Uterus (tissue), 4 donors: ENCODE measurements around the gene ETS1. TPM values are rescaled to one million over a fixed set of nuclear protein-coding genes. Genes with fewer than 3 reads are reported as not detected.
A peak's percentile ranks its signal among the peaks of the same experiment; 100 is the strongest.

Experiments
- DNase-seq, 2 donors: peaks; one replicate each; pipeline ENCODE4 v3.0.0-alpha.2; 2019 to 2020
- H3K27ac ChIP-seq, 2 donors: fragments of 200-600 bp; sonication (generic); 1 replicate in 1 of 2; 2 replicates in 1 of 2; pipeline ENCODE4 v1.5.1; 2016 to 2018
- H3K27me3 ChIP-seq, 2 donors: fragments of 200-600 bp; sonication (generic); one replicate each; pipeline ENCODE4 v1.5.1; 2018 to 2019; ENCODE audit warnings: control low read depth in 1 of 2
- H3K36me3 ChIP-seq, 2 donors: fragments of 200-600 bp; sonication (generic); one replicate each; pipeline ENCODE4 v1.5.1; 2019; ENCODE audit warnings: control low read depth in 1 of 2
- H3K4me1 ChIP-seq, 2 donors: fragments of 200-600 bp; sonication (generic); one replicate each; pipeline ENCODE4 v1.5.1; 2018 to 2019; ENCODE audit warnings: control low read depth in 1 of 2
- H3K4me3 ChIP-seq, 2 donors: fragments of 200-600 bp; sonication (generic); 1 replicate in 1 of 2; 2 replicates in 1 of 2; pipeline ENCODE4 v1.5.1; 2018 to 2019; ENCODE audit warnings: mild to moderate bottlenecking in 1 of 2
- H3K9me3 ChIP-seq, 2 donors: fragments of 200-600 bp; sonication (generic); one replicate each; pipeline ENCODE4 v1.5.1; 2019; ENCODE audit warnings: control low read depth in 1 of 2
- POLR2A ChIP-seq, 2 donors: fragments of 450-650 bp; IDR thresholded peaks; one replicate each; pipeline ENCODE4 v1.6.1; 2016; ENCODE audit warnings: antibody characterized with exemption in 2 of 2, mild to moderate bottlenecking in 1 of 2, moderate library complexity in 1 of 2
- intact Hi-C: fragments of 100-400 bp; cut with DNase I; formaldehyde crosslinking; loops from one replicate; pipeline ENCODE4 v1.15.1; 2023; ENCODE audit warnings: low total_unique reads
- total RNA-seq, 4 donors: library from RNA; depleted of rRNA in 3 of 4; stranded (reverse); fragments of >200 nt in 3 of 4; gene quantifications; one replicate each; pipeline versions ENCODE4 v1.1.0 to v1.2.4, GENCODE V29; 2014 to 2023
- TF ChIP-seq, protein P1 (sequence below), 4 experiments: fragments of 200-600 bp in 2 of 4; fragments of 450-650 bp in 2 of 4; sonication (generic) in 2 of 4; IDR thresholded peaks; one replicate each; pipeline ENCODE4 v1.5.1; 2016 to 2019; ENCODE audit warnings: antibody characterized with exemption in 4 of 4, mild to moderate bottlenecking in 2 of 4, moderate library complexity in 1 of 4
- donor health status: DM: yes; HTN: yes; CAD: no.

Gene ETS1
- total RNA-seq, 4 donors from 2014 or later, result 24.1 to 80.9 (median 58.3) TPM

DNA sequence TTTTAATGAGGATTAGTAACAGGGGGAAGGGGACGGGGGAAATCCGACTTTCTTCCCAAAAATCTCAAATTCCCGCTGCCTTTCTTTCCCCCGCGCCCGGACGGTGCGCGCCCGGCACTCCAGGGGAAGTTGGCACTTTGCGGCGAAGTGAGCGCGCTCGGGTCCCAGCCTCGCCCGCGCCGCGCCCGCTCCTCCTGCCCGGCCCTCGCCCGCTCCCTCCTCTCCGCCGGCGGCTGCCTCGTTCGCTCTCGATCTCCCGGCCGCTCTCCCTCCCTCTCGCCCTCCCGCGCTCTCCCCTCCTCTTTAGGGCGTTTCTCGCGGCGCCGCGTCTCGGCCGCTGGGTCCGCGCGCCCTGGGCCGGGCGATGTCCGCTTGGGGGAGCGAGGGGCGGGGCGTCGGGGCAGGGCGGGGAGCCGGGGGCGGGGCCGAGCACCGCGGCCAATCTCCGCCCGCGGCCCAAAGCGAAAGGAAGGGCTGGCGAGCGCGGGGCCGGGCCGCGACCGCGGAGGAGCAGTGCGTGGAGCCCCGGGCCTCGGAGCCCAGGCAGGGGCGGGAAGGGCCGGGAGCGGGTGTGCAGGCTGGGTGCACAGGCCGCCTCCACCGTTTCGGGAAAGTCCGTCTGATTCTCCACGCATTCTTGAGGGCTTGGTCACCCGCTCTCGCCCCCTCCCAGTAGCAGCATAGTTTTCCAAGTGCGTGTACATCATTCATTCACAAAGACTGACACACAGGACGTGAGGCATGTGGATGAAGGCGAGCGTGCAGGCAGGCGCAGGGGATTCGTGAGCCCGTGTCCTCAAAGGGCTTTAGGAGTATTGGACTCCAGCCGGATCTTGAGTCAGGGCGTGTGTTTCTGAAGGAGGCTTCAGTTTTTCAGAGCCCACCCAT is 65.1 kb downstream of the ETS1 start:
- Histone ChIP-seq H3K36me3 (no peaks in the 10 kb centered on the region), H3K9me3 (no peaks in the 10 kb centered on the region), H3K27ac (peak overlapping the region; percentile 95 to 98), H3K4me3 (peak overlapping the region; percentile 69), H3K27me3 (no peaks in the 10 kb centered on the region), H3K4me1 (peaks cover 5 to 6% of the 10 kb centered on the region in 2 donors)
- peak; percentile 89 to 95 for TF ChIP-seq POLR2A (IDR thresholded peaks at IDR 0.05)
- TF ChIP-seq, protein P1, sequence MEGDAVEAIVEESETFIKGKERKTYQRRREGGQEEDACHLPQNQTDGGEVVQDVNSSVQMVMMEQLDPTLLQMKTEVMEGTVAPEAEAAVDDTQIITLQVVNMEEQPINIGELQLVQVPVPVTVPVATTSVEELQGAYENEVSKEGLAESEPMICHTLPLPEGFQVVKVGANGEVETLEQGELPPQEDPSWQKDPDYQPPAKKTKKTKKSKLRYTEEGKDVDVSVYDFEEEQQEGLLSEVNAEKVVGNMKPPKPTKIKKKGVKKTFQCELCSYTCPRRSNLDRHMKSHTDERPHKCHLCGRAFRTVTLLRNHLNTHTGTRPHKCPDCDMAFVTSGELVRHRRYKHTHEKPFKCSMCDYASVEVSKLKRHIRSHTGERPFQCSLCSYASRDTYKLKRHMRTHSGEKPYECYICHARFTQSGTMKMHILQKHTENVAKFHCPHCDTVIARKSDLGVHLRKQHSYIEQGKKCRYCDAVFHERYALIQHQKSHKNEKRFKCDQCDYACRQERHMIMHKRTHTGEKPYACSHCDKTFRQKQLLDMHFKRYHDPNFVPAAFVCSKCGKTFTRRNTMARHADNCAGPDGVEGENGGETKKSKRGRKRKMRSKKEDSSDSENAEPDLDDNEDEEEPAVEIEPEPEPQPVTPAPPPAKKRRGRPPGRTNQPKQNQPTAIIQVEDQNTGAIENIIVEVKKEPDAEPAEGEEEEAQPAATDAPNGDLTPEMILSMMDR (IDR thresholded peaks at IDR 0.05), result no peak
- peak; percentile 92 to 94 for DNase-seq
- intact Hi-C loops, result loop anchor here (10.0 kb wide), 1 partner anchor 117 kb away; no protein-coding TSS in a partner anchor

GRCh38 chr11:128521682-128522054 is 65.7 kb downstream of the ETS1 start:
- DNase-seq, result peak; percentile 42 to 50
- no peak for TF ChIP-seq POLR2A (IDR thresholded peaks at IDR 0.05)
- TF ChIP-seq, protein P1 (IDR thresholded peaks at IDR 0.05), result no peak
- Histone ChIP-seq H3K36me3 (no peaks in the 10 kb centered on the region), H3K27ac (peak overlapping the region; percentile 95 to 98), H3K4me3 (peak overlapping the region; percentile 69), H3K4me1 (peaks cover 9% of the 10 kb centered on the region in 2 donors), H3K9me3 (no peaks in the 10 kb centered on the region), H3K27me3 (no peaks in the 10 kb centered on the region)
- intact Hi-C loops, result loop anchor here (10.0 kb wide), 1 partner anchor 117 kb away; no protein-coding TSS in a partner anchor

DNA sequence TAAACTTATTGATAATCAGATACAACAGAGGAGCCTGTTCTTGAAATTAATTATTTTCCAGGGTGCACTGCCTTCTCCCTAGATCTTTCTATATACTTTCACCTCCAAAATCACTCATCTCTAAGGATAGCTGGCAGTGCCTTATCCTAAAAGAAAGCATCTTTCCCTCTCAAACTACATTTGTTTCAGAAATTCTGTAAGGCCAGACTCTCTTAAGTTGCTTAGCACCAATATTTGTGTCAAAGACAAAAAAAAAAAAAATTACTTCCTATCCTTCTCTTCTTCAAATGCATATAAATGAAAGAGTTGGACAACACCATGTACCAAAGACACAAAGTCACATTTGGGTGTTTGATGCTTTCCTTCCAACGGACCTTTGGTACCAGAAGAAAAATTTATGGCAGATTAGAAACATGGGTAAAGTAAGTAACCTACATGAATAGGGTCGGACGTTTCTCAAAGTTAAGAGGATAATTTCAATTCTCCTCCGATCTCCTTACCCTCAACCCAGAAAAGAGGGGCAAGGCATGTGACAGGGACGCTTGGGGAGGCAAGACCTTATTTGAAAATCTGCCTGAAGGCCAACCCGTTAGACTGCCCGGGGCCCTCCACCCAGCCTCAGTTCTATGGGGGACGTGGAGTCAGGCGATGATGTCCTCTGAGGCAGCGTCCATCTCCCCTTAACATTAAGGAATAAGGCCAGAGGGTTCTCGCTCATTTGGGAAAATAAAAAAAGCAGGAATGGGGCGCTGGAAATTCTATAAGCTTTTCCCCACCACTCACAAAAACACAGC is 66.3 kb downstream of the ETS1 start:
- H3K27ac ChIP-seq, result peak overlapping the region; percentile 95 to 98
- DNase-seq, result no peak
- intact Hi-C loops, result loop anchor here (10.0 kb wide), 1 partner anchor 116 kb away; no protein-coding TSS in a partner anchor
- H3K9me3 ChIP-seq, result no peaks in the 10 kb centered on the region
- H3K4me3 ChIP-seq, result peak overlapping the region; percentile 69
- H3K36me3 ChIP-seq, result no peaks in the 10 kb centered on the region
- peaks cover 9% of the 10 kb centered on the region in 2 donors for H3K4me1 ChIP-seq
- TF ChIP-seq, protein P1 (IDR thresholded peaks at IDR 0.05), result no peak
- TF ChIP-seq POLR2A (IDR thresholded peaks at IDR 0.05), result no peak
- no peaks in the 10 kb centered on the region for H3K27me3 ChIP-seq

GRCh38 chr11:128520206-128520887 is 67.0 kb downstream of the ETS1 start:
- TF ChIP-seq, protein P1 (IDR thresholded peaks at IDR 0.05), result no peak
- no peak for TF ChIP-seq POLR2A (IDR thresholded peaks at IDR 0.05)

More at GRCh38 chr11:128520206-128520887, 67.0 kb downstream of the ETS1 start:
- Histone ChIP-seq H3K36me3 (no peaks in the 10 kb centered on the region), H3K4me3 (peak overlapping the region; percentile 69), H3K27ac (peak overlapping the region; percentile 95 to 98), H3K4me1 (peaks cover 9% of the 10 kb centered on the region in 2 donors), H3K9me3 (no peaks in the 10 kb centered on the region), H3K27me3 (no peaks in the 10 kb centered on the region)
- no peak for DNase-seq
- intact Hi-C loops, result loop anchor here (10.0 kb wide), 1 partner anchor 116 kb away; no protein-coding TSS in a partner anchor
